HEK293 (cell line): ENCODE results near the gene CCDC73.

Source experiments
- CTCF ChIA-PET: fragments of 350-600 bp; formaldehyde crosslinking; extraction: SDS; loops from one replicate; lab custom pipeline; 2021; ENCODE audit warnings: antibody characterized with exemption; lab: Yijun Ruan, JAX
- POLR2A ChIA-PET: fragments of 300-600 bp; formaldehyde crosslinking; extraction: SDS; loops from one replicate; lab custom pipeline; 2020; ENCODE audit warnings: antibody characterized with exemption, inconsistent platforms; lab: Yijun Ruan, JAX
- H3K27ac ChIP-seq: fragments of 200-500 bp; sonication (Bioruptor generic); 2 replicates; pipeline ENCODE4 v1.5.1; 2014; ENCODE audit warnings: low read depth, low read length, control low read depth, inconsistent platforms; ENCODE audit errors: extremely low read depth
- H3K36me3 ChIP-seq, 2 experiments: fragments of 200-500 bp in 1 of 2; sonication (Bioruptor generic) in 1 of 2; 1 replicate in 1 of 2; 2 replicates in 1 of 2; pipeline ENCODE4 v1.5.1; 2014 to 2017; ENCODE audit warnings: inconsistent platforms in 2 of 2, low read length in 2 of 2; ENCODE audit not compliant: control insufficient read depth in 2 of 2, insufficient read depth in 1 of 2
- H3K4me1 ChIP-seq: fragments of 200-500 bp; sonication (Bioruptor generic); 2 replicates; pipeline ENCODE4 v1.5.1; 2014; ENCODE audit warnings: mild to moderate bottlenecking, low read length, inconsistent platforms; ENCODE audit not compliant: control insufficient read depth, insufficient read depth
- H3K4me3 ChIP-seq: 2 replicates; pipeline ENCODE4 v1.5.1; 2011; ENCODE audit warnings: low read depth, mild to moderate bottlenecking, control low read depth, low read length, moderate library complexity
- H3K9me3 ChIP-seq: fragments of 200-500 bp; sonication (Bioruptor generic); 2 replicates; pipeline ENCODE4 v1.5.1; 2014; ENCODE audit warnings: low read depth, low read length, inconsistent platforms; ENCODE audit not compliant: control insufficient read depth, insufficient read depth
- HIC1 ChIP-seq: fragments of 450-650 bp; formaldehyde crosslinking; IDR thresholded peaks from 2 replicates; pipeline ENCODE4 v1.5.1; 2016; ENCODE audit warnings: missing biosample characterization, missing genetic modification characterization
- HOXC10 ChIP-seq: sonication (generic); formaldehyde crosslinking; IDR thresholded peaks from 2 replicates; pipeline ENCODE4 v1.8.1; 2023; ENCODE audit warnings: mild to moderate bottlenecking, missing genetic modification reagents
- KLF8 ChIP-seq: fragments of 450-650 bp; formaldehyde crosslinking; IDR thresholded peaks from 2 replicates; pipeline ENCODE4 v1.5.1; 2016; ENCODE audit warnings: missing biosample characterization, missing genetic modification characterization
- PATZ1 ChIP-seq: fragments of 450-650 bp; formaldehyde crosslinking; IDR thresholded peaks from 2 replicates; pipeline ENCODE4 v1.5.1; 2016; ENCODE audit warnings: missing biosample characterization, missing genetic modification characterization
- PRDM4 ChIP-seq: fragments of 450-650 bp; formaldehyde crosslinking; IDR thresholded peaks from 2 replicates; pipeline ENCODE4 v1.5.1; 2017; ENCODE audit warnings: missing biosample characterization, missing genetic modification characterization
- SETDB1 ChIP-seq: IDR thresholded peaks from one replicate; pipeline ENCODE4 v1.6.1; 2017; ENCODE audit warnings: mild to moderate bottlenecking, low read length, moderate library complexity, mixed read lengths; ENCODE audit not compliant: insufficient read length
- ZBTB11 ChIP-seq: fragments of 450-650 bp; formaldehyde crosslinking; conservative IDR thresholded peaks from 2 replicates; pipeline ENCODE4 v1.5.1; 2016; ENCODE audit warnings: low read depth, missing biosample characterization, missing genetic modification characterization
- ZBTB20 ChIP-seq: fragments of 450-650 bp; formaldehyde crosslinking; IDR thresholded peaks from 2 replicates; pipeline ENCODE4 v1.5.1; 2016; ENCODE audit warnings: missing biosample characterization, missing genetic modification characterization
- ZFHX2 ChIP-seq: fragments of 450-650 bp; formaldehyde crosslinking; conservative IDR thresholded peaks from 2 replicates; pipeline ENCODE4 v1.5.1; 2016; ENCODE audit warnings: missing biosample characterization, missing genetic modification characterization
- ZFP41 ChIP-seq: fragments of 450-650 bp; formaldehyde crosslinking; IDR thresholded peaks from 2 replicates; pipeline ENCODE4 v1.5.1; 2016; ENCODE audit warnings: missing biosample characterization, missing genetic modification characterization, borderline replicate concordance
- ZNF138 ChIP-seq: fragments of 450-650 bp; formaldehyde crosslinking; IDR thresholded peaks from 2 replicates; pipeline ENCODE4 v1.5.1; 2016; ENCODE audit warnings: missing biosample characterization, missing genetic modification characterization, borderline replicate concordance
- ZNF24 ChIP-seq: fragments of 450-650 bp; formaldehyde crosslinking; IDR thresholded peaks from 2 replicates; pipeline ENCODE4 v1.5.1; 2016; ENCODE audit warnings: missing biosample characterization, missing genetic modification characterization
- ZNF274 ChIP-seq, 2 experiments: fragments of 200-500 bp in 1 of 2; fragments of 450-650 bp in 1 of 2; sonication (Bioruptor generic) in 1 of 2; formaldehyde crosslinking in 1 of 2; IDR thresholded peaks; 2 replicates each; pipeline versions ENCODE4 v1.5.1 to v1.6.1; 2014 to 2016; ENCODE audit warnings: borderline replicate concordance in 1 of 2, inconsistent platforms in 1 of 2, low read length in 1 of 2, missing biosample characterization in 1 of 2, missing genetic modification characterization in 1 of 2
- ZNF292 ChIP-seq: fragments of 450-650 bp; formaldehyde crosslinking; IDR thresholded peaks from 2 replicates; pipeline ENCODE4 v1.5.1; 2016; ENCODE audit warnings: low read depth, missing biosample characterization, missing genetic modification characterization, borderline replicate concordance
- ZNF311 ChIP-seq: fragments of 450-650 bp; formaldehyde crosslinking; IDR thresholded peaks from 2 replicates; pipeline ENCODE4 v1.5.1; 2017; ENCODE audit warnings: missing biosample characterization, missing genetic modification characterization, borderline replicate concordance
- ZNF335 ChIP-seq: fragments of 450-650 bp; formaldehyde crosslinking; conservative IDR thresholded peaks from 2 replicates; pipeline ENCODE4 v1.5.1; 2016; ENCODE audit warnings: missing biosample characterization, missing genetic modification characterization
- ZNF37A ChIP-seq: fragments of 450-650 bp; IDR thresholded peaks from 2 replicates; pipeline ENCODE4 v1.5.1; 2018; ENCODE audit warnings: missing biosample characterization, missing genetic modification characterization
- ZNF394 ChIP-seq: fragments of 450-650 bp; formaldehyde crosslinking; IDR thresholded peaks from 2 replicates; pipeline ENCODE4 v1.5.1; 2016; ENCODE audit warnings: missing biosample characterization, missing genetic modification characterization, mild to moderate bottlenecking, moderate library complexity, borderline replicate concordance
- ZNF48 ChIP-seq: fragments of 450-650 bp; formaldehyde crosslinking; IDR thresholded peaks from 2 replicates; pipeline ENCODE4 v1.5.1; 2016; ENCODE audit warnings: missing biosample characterization, missing genetic modification characterization
- ZNF585B ChIP-seq: fragments of 450-650 bp; formaldehyde crosslinking; IDR thresholded peaks from 2 replicates; pipeline ENCODE4 v1.5.1; 2016; ENCODE audit warnings: missing biosample characterization, missing genetic modification characterization
- ZNF600 ChIP-seq: fragments of 450-650 bp; formaldehyde crosslinking; IDR thresholded peaks from 2 replicates; pipeline ENCODE4 v1.5.1; 2016; ENCODE audit warnings: missing biosample characterization, missing genetic modification characterization
- ZNF692 ChIP-seq: fragments of 450-650 bp; formaldehyde crosslinking; IDR thresholded peaks from 2 replicates; pipeline ENCODE4 v1.5.1; 2016; ENCODE audit warnings: missing biosample characterization, missing genetic modification characterization
- ZNF776 ChIP-seq: fragments of 450-650 bp; formaldehyde crosslinking; IDR thresholded peaks from 2 replicates; pipeline ENCODE4 v1.5.0; 2017; ENCODE audit warnings: missing biosample characterization, missing genetic modification characterization, borderline replicate concordance
- ZSCAN30 ChIP-seq: fragments of 450-650 bp; IDR thresholded peaks from 2 replicates; pipeline ENCODE4 v1.5.1; 2018; ENCODE audit warnings: missing biosample characterization, mild to moderate bottlenecking, missing genetic modification characterization, moderate library complexity

CCDC73 gene

GRCh38 chr11:32829680-32830412 is 35.4 kb upstream of the CCDC73 start, which contains the start of gene PRRG4:
PRRG4 (plus strand) TSS chr11:32829927; CDS start chr11:32830530, 603 bp downstream.
- H3K4me3 ChIP-seq = peak within 1 kb of the TSS; percentile 72
- POLR2A ChIA-PET = interaction anchor here (1.9 kb wide), 1 partner anchor 9 kb away, joined by 6 read pairs; no protein-coding TSS in a partner anchor
- no peaks in the 10 kb centered on the region for H3K4me1 ChIP-seq
- peaks cover 0 to 18% of the 10 kb centered on the region in 2 experiments; a peak in 1 of 3 replicates for H3K36me3 ChIP-seq
- CTCF ChIA-PET = interaction anchor here (0.7 to 1.7 kb wide), 2 partner anchors 103 to 236 kb away, joined by 4 to 6 read pairs; no protein-coding TSS in a partner anchor
- H3K9me3 ChIP-seq = no peaks in the 10 kb centered on the region
- H3K27ac ChIP-seq = peak within 1 kb of the TSS; percentile 79
- TF ChIP-seq ZNF692 = no peak
- TF ChIP-seq ZNF24 (tag by site-specific recombination) = 0 out of 2 replicates have a peak, but pooled peaks have one; percentile 32
- TF ChIP-seq ZSCAN30 = peak; percentile 49; the same call in 1 of the 2 replicates
- TF ChIP-seq ZBTB20 (tag by site-specific recombination) = peak; percentile 76; the same call in 1 of the 2 replicates
- TF ChIP-seq SETDB1 = no peak
- no peak for TF ChIP-seq ZBTB11 (tag by site-specific recombination)
- peak; percentile 89; the same call in 1 of the 2 replicates for TF ChIP-seq ZNF335
- TF ChIP-seq PATZ1 (tag by site-specific recombination) = peak; percentile 67
- no peak for TF ChIP-seq ZNF776 (tag by site-specific recombination)
- TF ChIP-seq ZNF311 (tag by site-specific recombination) = no peak
- TF ChIP-seq ZNF292 (tag by site-specific recombination) = no peak
- TF ChIP-seq ZNF138 = no peak
- no peak for TF ChIP-seq ZNF585B (tag by site-specific recombination)
- TF ChIP-seq HOXC10 = 0 out of 2 replicates have a peak, but pooled peaks have one; percentile 48
- no peak for TF ChIP-seq ZNF394 (tag by site-specific recombination)
- peak; percentile 27; the same call in 1 of the 2 replicates for TF ChIP-seq ZFHX2
- TF ChIP-seq ZNF37A = no peak
- peak; percentile 27; the same call in 1 of the 2 replicates for TF ChIP-seq KLF8 (tag by site-specific recombination)
- 0 out of 2 replicates have a peak, but pooled peaks have one; percentile 35 for TF ChIP-seq HIC1 (tag by site-specific recombination)
- peak; percentile 55 for TF ChIP-seq ZNF600
- TF ChIP-seq PRDM4 (tag by site-specific recombination) = no peak
- TF ChIP-seq ZFP41 (tag by site-specific recombination) = no peak
- no peak for TF ChIP-seq ZNF48 (tag by site-specific recombination)
- TF ChIP-seq ZNF274 (IDR thresholded peaks at IDR 0.05; ENCODE audit: low read length) = no peak
- TF ChIP-seq ZNF274 (tag by site-specific recombination; IDR thresholded peaks at IDR 0.05; ENCODE audit: borderline replicate concordance) = no peak
